GM18858 (cell line): ENCODE data around the gene RASA2.

Experiments
- ATAC-seq: cut with Tn5 transposase; IDR thresholded peaks from one replicate; pipeline ENCODE4 v1.9.1; 2021; ENCODE audit not compliant: unreplicated experiment

RASA2 gene

DNA sequence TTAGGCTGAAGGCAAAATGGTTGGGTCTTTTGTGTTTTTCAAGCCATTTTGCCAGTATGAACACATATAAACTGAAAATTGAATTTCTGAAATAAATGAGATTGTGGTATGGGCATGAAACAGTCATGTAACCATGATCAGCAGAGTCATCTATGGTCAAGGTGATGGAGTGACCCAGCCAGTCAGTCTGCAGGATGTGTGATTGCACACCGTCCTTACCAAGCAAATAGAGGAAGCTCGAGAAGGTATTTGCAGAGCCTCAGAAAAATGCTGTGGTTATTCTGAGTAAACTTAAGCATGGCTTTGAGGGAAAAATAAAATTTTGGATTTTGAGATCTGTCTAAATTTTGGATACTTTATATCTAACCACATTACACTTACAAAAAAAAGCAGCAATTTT is 155.4 kb downstream of the RASA2 start:
- ATAC-seq = no peak

DNA sequence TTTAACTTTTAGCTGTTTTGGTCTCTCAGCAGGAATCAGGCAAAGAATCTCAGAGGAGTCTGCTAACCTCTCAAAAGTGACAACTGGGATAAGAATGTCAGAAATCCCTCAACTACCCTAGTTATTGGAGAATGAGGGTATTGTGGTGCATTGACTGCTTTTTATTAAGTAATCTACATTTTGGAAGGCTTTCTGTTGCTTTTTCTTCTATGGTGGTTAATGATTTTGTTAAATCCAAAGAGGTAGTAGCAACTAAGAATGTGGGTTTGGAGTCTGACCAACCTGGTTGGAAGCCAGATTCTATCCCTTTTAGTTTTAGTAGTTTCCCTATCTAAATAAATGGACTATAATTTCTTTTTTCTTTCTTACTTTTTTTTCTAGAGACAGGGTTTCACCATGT is 156.6 kb downstream of the RASA2 start:
- ATAC-seq = no peak

DNA sequence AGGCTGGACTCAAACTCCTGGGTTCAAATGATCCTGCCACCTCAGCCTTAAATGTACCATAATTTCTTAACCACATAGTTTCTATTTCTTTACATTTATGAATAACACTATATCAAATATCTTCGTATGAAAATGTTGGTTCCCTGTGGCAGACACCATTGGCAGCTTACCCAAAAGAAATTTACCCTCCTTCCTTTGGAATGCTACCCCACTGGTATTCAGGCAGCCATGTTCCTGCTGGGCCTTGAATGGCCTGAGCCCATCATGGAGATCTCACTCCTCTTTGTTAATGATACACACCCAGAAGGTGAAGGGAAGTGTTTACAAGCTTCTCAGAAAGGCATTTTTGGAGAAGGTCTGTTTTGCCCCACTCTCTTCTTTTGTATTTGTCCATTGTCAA is 157.0 kb downstream of the RASA2 start:
- ATAC-seq = no peak

GRCh38 chr3:141644931-141645330 is 158.1 kb downstream of the RASA2 start:
- ATAC-seq = peak; percentile 66

DNA sequence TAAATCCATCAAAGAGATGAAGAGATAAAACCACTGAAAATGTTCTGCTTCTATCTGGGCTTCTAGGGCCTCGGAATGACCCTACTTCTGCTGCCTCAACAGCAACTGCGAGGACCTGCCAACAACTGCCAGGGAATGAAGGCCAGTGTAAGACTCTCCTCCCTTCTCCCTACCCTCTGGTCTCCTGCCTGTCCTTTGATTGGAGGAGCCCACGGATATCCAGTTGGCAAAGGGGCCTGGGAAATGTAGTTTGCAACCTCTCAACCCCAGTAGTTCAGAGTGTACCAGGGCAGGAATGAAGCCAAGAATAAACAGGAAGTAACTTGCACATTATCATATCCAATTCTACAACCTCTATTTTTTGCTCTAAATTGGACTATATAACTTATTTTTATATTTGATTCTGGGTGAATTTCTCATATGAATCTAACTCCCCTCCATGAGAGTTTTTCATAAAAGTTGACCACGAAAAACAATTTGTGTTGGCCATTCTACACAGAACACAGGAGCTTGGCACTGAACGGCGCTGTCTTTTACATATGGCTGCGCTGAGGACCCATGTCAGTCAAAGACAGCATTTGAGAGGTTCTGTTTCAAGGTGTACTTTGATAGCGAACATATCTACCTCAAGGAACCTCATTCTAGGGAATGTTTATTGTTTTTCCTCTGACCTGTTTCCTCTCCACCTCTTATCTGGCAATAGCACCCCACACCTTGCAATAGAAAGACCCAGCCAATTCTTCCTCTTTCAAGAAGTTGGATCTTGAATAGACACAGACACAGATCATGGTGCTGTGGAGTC is 160.1 kb downstream of the RASA2 start:
- ATAC-seq = no peak

DNA sequence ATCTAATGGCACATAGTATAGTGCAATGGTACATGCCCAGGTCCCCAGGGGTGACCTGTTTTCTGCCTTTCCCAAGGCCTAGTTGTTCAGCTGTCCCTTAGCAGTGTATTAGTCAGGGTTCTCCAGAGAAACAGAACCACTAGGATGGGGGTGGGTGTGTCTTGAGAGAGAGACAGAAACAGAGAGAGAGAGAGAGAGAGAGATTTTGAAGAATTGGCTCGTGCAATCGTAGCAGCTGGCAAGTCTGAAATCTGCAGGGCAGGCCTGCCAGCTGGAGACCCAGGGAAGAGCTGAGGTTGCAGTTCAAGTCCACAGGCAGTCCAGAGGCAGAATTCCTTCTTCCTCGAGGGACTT is 160.7 kb downstream of the RASA2 start:
- no peak for ATAC-seq

DNA sequence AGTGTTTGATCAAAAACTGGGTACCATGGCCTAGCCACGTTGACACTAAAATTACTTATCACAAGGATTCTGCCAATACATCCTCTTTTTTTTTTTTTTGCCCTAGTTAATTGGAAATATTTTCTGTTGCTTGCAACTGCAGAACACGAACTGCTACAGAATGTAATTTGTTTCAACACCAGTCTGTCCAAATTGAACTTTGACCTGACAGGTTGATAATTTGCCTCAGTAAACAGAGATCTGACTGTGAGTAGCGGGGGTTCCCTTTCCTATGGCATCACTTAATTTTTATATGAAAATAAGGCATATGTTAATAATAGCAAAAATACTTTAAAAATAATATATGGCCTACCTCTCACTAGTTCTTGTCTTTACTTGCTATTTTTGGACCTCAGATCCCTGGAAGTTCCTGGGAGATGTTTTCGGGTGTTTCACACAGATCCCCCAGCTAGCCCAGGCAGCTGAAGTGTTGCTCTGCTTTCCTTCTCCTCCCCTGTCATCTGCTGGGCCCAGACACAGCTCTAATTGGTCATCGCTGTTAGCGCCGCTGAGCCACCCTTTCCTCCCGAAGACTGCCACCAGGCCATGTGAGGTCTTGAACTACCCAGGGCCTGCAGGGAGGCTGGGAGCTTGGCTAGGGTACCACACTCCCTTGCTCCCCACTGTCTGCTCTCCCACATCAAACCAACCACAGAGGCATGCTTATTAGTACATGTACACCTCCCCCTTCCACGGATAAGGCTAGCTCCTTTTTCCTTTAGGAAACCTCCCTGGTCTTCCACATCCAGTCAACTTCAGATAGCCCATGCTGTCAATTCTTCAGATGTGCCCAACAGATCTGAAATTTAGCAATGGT is 161.5 kb downstream of the RASA2 start:
- ATAC-seq = no peak

GRCh38 chr3:141649871-141650270 is 163.0 kb downstream of the RASA2 start:
- no peak for ATAC-seq

- no peak for ATAC-seq
Observed at GRCh38 chr3:141650783-141651182, 164.0 kb downstream of the RASA2 start.

DNA sequence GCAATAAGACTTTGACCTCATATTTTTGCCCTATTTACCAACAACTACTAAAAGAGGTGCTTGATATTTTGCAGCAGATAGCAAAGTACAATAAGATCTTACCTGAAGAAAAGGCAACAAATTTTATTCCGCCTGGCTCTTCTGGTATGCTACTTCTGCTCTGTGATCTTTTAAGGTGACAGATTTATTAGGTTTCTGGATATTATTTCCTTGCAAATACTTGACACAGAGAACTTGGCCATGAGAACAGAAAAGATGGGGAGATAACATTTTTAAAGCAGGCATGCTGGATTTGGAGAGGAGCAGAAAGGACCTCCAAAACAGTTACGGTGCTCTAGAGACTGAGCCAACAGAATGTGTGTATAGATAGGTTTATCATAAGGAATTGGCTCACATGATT is 164.6 kb downstream of the RASA2 start:
- no peak for ATAC-seq

- no peak for ATAC-seq
Observed at GRCh38 chr3:141652349-141652748, 165.5 kb downstream of the RASA2 start.

DNA sequence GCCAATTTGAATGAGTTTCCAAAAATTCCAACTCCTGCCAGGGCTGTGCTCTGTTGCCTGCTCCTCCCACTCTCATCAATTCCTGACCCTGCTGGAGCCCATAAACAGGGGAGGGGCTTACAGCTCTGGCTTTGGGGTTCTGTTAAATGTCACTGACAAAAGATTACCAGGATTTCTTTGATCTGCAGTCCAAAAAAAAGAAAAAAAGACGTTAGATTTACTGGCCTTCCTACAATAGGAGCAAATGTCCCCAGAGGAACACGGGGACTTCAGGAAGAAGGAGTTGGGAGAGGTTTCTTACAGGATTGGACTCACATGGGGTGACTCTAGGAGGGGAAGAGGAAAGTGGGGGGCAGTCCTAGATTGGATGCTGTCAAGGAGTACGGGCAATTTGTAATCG is 167.0 kb downstream of the RASA2 start:
- no peak for ATAC-seq

DNA sequence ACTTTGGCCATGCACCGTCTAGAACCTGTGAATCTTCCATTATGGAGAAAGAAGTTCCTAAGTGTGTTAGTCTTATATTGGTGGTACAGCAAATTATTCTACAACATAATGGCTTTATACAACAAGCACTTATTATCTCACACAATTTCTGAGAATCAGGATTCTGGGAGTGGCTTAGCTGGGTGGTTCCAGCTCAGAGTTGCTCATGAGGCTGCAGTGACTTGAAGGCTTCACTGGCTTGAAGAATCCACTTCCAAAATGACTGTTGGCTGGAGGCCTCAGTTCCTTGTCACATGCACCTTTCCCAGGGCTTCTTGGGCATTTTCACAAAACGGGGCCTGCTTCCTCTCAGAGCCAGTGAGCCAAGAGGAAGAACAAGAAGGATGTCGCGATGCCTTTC is 169.0 kb downstream of the RASA2 start:
- no peak for ATAC-seq

- no peak for ATAC-seq
Observed at GRCh38 chr3:141656771-141657170, 169.9 kb downstream of the RASA2 start.

DNA sequence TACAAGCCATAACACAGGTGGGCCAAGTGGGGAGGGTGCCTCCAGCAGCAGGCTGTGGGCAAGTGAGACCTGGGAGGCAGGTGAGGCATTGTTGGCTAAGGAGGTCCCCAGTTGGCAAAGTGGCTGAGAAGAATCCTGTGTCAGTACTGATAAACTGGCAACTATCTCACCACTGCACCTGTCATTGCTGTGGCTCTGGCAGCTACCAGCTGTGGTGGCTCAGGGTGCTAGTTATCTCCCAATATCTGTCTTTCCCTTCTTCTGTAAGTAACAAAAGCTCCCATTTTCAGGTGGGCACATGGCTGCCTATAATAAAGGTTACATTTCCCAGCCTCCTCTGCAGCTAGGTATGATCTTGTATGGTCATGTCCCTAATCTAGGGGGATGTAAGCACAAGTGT is 170.7 kb downstream of the RASA2 start:
- no peak for ATAC-seq

- ATAC-seq = no peak
Observed at GRCh38 chr3:141659821-141660613, 173.2 kb downstream of the RASA2 start.

- no peak for ATAC-seq
Observed at GRCh38 chr3:141660614-141660947, 173.8 kb downstream of the RASA2 start.

DNA sequence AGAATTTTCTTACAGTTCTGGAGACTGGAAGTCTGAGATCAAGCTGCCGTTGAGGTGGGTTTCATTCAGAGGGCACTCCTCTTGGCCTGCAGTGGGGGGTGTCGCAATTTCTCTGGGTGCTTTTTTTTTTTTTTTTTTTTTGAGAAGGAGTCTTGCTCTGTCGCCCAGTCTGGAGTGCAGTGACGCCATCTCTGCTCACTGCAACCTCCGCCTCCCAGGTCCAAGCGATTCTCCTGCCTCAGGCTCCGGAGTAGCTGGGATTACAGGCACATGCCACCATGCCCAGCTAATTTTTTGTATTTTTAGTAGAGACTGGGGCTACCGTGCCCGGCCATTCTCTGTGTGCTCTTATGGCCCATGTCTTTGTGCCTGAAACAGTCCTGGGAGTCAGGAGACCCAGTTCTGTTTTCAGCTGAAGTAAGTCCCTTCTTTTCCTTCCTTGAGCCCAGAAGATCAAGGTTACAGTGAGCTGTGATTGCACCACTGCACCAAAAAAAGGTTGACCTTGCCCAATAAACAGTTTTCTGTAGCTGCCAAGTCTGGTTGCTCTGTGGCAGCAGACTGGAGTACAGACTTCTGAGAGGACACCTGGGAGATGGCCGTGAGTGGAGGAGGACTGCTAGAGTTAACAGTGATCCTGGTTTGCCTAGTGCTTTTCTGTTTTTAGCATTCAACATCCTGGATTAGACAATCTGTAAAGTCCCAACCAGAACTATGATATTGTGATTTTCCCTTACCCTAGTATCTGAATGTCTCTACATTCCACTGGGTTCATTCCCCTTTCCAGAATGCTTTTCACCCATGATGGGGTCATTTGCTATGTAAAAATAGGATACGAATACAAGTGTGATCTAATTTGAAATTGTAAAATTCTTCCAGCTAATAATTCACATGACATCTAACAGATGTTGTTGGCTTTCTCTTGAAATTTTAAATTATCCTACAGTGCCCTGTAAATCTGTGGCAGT is 174.7 kb downstream of the RASA2 start:
- ATAC-seq = no peak

GRCh38 chr3:141663993-141664392 is 177.2 kb downstream of the RASA2 start:
- no peak for ATAC-seq
